CD4-positive, alpha-beta T cell treated with Interleukin-4 for 4 hours (primary cell): ENCODE data around the gene ONECUT1.
"Not testable (repeated sequence)": the region's sequence is repeated elsewhere in the genome, so short reads cannot be mapped to it uniquely, and the experiment has no call there.

Experiments used
- DNase-seq: peaks from one replicate; pipeline ENCODE4 v3.0.0-alpha.2; 2020

ONECUT1 gene

GRCh38 chr15:52790169-52790708, at the start of gene ONECUT1:
ONECUT1 (minus strand) TSS chr15:52790336; CDS start chr15:52789884, 452 bp downstream.
- DNase-seq, result no peak

GRCh38 chr15:52834379-52834778, 44.2 kb upstream of the ONECUT1 start:
- DNase-seq, result no peak

- DNase-seq, result not testable (repeated sequence)
Measured at GRCh38 chr15:52824169-52824942, 34.2 kb upstream of the ONECUT1 start.

- DNase-seq, result no peak
Measured at GRCh38 chr15:52822475-52822874, 32.3 kb upstream of the ONECUT1 start.

- no peak for DNase-seq
Measured at GRCh38 chr15:52819253-52819652, 29.1 kb upstream of the ONECUT1 start.

- DNase-seq, result not testable (repeated sequence)
Measured at GRCh38 chr15:52815899-52816298, 25.8 kb upstream of the ONECUT1 start.

- no peak for DNase-seq
Measured at GRCh38 chr15:52808996-52809395, 18.9 kb upstream of the ONECUT1 start.

- DNase-seq, result no peak
Measured at GRCh38 chr15:52808441-52808840, 18.3 kb upstream of the ONECUT1 start.

- no peak for DNase-seq
Measured at GRCh38 chr15:52806284-52806655, 16.1 kb upstream of the ONECUT1 start.

GRCh38 chr15:52805351-52806283, 15.5 kb upstream of the ONECUT1 start:
- DNase-seq, result no peak

GRCh38 chr15:52804526-52805081, 14.5 kb upstream of the ONECUT1 start:
- DNase-seq, result no peak

GRCh38 chr15:52803467-52804306, 13.6 kb upstream of the ONECUT1 start:
- no peak for DNase-seq

GRCh38 chr15:52803108-52803466, 13.0 kb upstream of the ONECUT1 start:
- DNase-seq, result no peak

- DNase-seq, result no peak
Measured at GRCh38 chr15:52802110-52802509, 12.0 kb upstream of the ONECUT1 start.

GRCh38 chr15:52801748-52802085, 11.6 kb upstream of the ONECUT1 start:
- DNase-seq, result no peak

- no peak for DNase-seq
Measured at GRCh38 chr15:52800828-52801747, 11.0 kb upstream of the ONECUT1 start.

- no peak for DNase-seq
Measured at GRCh38 chr15:52799145-52799811, 9.1 kb upstream of the ONECUT1 start.

GRCh38 chr15:52798529-52799101, 8.5 kb upstream of the ONECUT1 start:
- no peak for DNase-seq

GRCh38 chr15:52797625-52798501, 7.7 kb upstream of the ONECUT1 start:
- no peak for DNase-seq
